ENCODE measurements around the gene PLCD3.

DNA sequence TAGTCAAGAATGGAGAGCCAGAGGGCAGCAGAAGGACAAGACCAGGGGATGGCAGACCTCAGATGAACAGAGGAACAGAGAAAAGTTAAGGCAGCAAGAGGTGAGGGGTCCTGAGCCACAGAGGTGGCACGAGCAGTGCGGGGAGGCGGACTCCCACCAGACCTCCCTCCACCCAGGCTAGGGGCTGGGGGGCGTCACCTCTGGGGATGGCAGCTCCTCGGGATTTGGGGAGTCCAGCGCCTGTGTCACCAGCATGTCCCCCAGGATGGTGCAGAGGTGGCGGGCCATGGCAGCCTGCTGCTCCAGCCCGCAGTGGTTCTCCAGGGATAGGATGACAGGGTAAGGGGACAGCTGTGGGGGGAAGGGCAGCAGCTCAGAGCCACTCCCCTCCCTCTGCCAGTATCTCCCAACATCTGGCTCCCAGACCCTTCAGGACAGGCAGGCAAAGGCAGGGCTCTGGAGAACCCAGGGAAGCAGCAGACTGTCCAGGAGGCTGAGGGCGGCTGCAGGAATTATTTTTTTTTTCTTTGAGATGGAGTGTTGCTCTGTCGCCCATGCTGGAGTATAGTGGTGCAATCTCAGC is 15.8 kb downstream of the PLCD3 start:
- no peak for TF ChIP-seq POLR2A (IDR thresholded peaks at IDR 0.05)
- TF ChIP-seq, protein P1, sequence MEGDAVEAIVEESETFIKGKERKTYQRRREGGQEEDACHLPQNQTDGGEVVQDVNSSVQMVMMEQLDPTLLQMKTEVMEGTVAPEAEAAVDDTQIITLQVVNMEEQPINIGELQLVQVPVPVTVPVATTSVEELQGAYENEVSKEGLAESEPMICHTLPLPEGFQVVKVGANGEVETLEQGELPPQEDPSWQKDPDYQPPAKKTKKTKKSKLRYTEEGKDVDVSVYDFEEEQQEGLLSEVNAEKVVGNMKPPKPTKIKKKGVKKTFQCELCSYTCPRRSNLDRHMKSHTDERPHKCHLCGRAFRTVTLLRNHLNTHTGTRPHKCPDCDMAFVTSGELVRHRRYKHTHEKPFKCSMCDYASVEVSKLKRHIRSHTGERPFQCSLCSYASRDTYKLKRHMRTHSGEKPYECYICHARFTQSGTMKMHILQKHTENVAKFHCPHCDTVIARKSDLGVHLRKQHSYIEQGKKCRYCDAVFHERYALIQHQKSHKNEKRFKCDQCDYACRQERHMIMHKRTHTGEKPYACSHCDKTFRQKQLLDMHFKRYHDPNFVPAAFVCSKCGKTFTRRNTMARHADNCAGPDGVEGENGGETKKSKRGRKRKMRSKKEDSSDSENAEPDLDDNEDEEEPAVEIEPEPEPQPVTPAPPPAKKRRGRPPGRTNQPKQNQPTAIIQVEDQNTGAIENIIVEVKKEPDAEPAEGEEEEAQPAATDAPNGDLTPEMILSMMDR (IDR thresholded peaks at IDR 0.05), result no peak

Data from right lobe of liver (tissue), 4 donors.